CD4-positive, alpha-beta T cell (primary cell): Measurements from ENCODE around the gene PIGZ. TPM values are rescaled to one million over a fixed set of nuclear protein-coding genes. Genes with fewer than 3 reads are reported as not detected.

Experiments used
- ATAC-seq: fragments of 200-7000 bp; cut with Tn5 transposase; one replicate; pipeline ENCODE4 v1.10.0; 2022; ENCODE audit warnings: mild to moderate bottlenecking; ENCODE audit not compliant: poor library complexity
- CTCF ChIA-PET: fragments of 350-600 bp; sonication (Branson Sonifier 250); formaldehyde crosslinking; loops from one replicate; lab custom pipeline; 2021; ENCODE audit warnings: antibody characterized with exemption, inconsistent platforms; lab: Charles Lee
- POLR2A ChIA-PET: fragments of 350-600 bp; sonication (Branson Sonifier 250); formaldehyde crosslinking; loops from one replicate; lab custom pipeline; 2021; ENCODE audit warnings: antibody characterized with exemption, inconsistent platforms; lab: Charles Lee
- DNase-seq, 14 experiments: peaks; one replicate each; pipeline ENCODE4 v3.0.0-alpha.2; 2013 to 2020; ENCODE audit warnings: mixed read lengths in 2 of 14
- H3K27ac ChIP-seq, 2 donors: one replicate each; pipeline versions ENCODE4 v1.5.1 to v1.7.0; 2013; ENCODE audit warnings: low read length in 2 of 2, low read depth in 1 of 2, mild to moderate bottlenecking in 1 of 2
- H3K27me3 ChIP-seq, 2 experiments: 1 replicate in 1 of 2; 2 replicates in 1 of 2; pipeline versions ENCODE4 v1.6.1 to v1.7.0; 2013; ENCODE audit warnings: low read length in 2 of 2, control low read depth in 1 of 2, mild to moderate bottlenecking in 1 of 2, moderate library complexity in 1 of 2; ENCODE audit not compliant: insufficient read depth in 2 of 2, control insufficient read depth in 1 of 2
- H3K36me3 ChIP-seq: one replicate; pipeline ENCODE4 v1.6.1; 2013; ENCODE audit warnings: low read length, control low read depth; ENCODE audit not compliant: insufficient read depth
- H3K4me1 ChIP-seq: one replicate; pipeline ENCODE4 v1.6.1; 2013; ENCODE audit warnings: low read length, control low read depth; ENCODE audit not compliant: insufficient read depth
- H3K4me3 ChIP-seq: one replicate; pipeline ENCODE4 v1.5.1; 2013; ENCODE audit warnings: mild to moderate bottlenecking, low read length, moderate library complexity
- H3K9me3 ChIP-seq, 2 experiments: 1 replicate in 1 of 2; 2 replicates in 1 of 2; pipeline versions ENCODE4 v1.6.1 to v1.7.0; 2013; ENCODE audit warnings: low read length in 2 of 2, mild to moderate bottlenecking in 2 of 2, control low read depth in 1 of 2, moderate library complexity in 1 of 2; ENCODE audit not compliant: control insufficient read depth in 1 of 2, insufficient read depth in 1 of 2
- H3K27ac Mint-ChIP-seq: one replicate; pipeline ENCODE4 v1.8.0; 2020; ENCODE audit warnings: mixed read lengths
- H3K27me3 Mint-ChIP-seq: one replicate; pipeline ENCODE4 v1.8.0; 2021; ENCODE audit warnings: mixed read lengths
- H3K36me3 Mint-ChIP-seq: one replicate; pipeline ENCODE4 v1.8.0; 2021; ENCODE audit warnings: low read depth, mixed read lengths
- H3K4me1 Mint-ChIP-seq: one replicate; pipeline ENCODE4 v1.8.0; 2021; ENCODE audit warnings: low read depth, mixed read lengths
- H3K4me3 Mint-ChIP-seq: one replicate; pipeline ENCODE4 v1.8.0; 2020; ENCODE audit warnings: mild to moderate bottlenecking, mixed read lengths
- H3K9me3 Mint-ChIP-seq: one replicate; pipeline ENCODE4 v1.8.0; 2020; ENCODE audit warnings: mixed read lengths
- intact Hi-C, 2 experiments: fragments of 100-400 bp; cut with DNase I in 1 of 2; cut with micrococcal nuclease in 1 of 2; formaldehyde crosslinking; loops; one replicate each; pipeline versions ENCODE4 v1.15.1 to v1.9.0; 2023 to 2025; cut with DNase I, micrococcal nuclease
- total RNA-seq, 174 experiments: library from RNA in 2 of 174; stranded (reverse) in 2 of 174; gene quantifications; one replicate each; pipeline ENCODE4 v1.2.3 and lab custom pipeline; 2021 to 2026
- TF ChIP-seq, protein P1 (sequence below): fragments of 200-600 bp; IDR thresholded peaks from one replicate; pipeline ENCODE4 v1.8.0; 2022; ENCODE audit warnings: antibody characterized with exemption, mild to moderate bottlenecking

Gene PIGZ
- total RNA-seq, 2 experiments from 2014 or later = 0.33 to 0.61 TPM

DNA sequence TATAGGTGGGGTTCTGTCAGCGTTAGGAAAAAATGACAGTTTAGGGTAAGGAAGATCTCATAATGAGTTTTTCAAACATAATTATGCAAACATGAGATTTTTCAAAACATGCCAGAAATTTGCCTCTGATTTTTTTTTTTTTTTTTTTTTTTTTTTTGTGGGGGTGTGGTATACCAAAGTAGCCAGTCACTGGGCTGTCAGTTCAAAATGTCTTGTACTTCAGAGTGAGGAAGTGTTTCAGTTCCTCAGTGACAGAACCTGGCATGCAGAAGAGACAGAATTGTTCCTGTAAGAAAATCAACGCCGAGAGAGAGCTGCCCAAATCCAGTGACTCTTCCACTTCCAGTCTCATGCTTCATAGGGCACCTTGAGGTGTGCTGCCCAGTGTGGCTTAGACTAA lies 36.0 kb downstream of the PIGZ start:
- POLR2A ChIA-PET = interaction anchor here (1.8 kb wide), 1 partner anchor 8 kb away, joined by 4 read pairs; no protein-coding TSS in a partner anchor
- DNase-seq (no peak), ATAC-seq (no peak)
- Histone ChIP-seq H3K27ac (no peak overlapping the region), H3K4me3 (no peak overlapping the region), H3K27me3 (no peaks in the 10 kb centered on the region), H3K4me1 (no peaks in the 10 kb centered on the region), H3K36me3 (peaks cover 75% of the 10 kb centered on the region), H3K9me3 (no peaks in the 10 kb centered on the region)
- TF ChIP-seq, protein P1, sequence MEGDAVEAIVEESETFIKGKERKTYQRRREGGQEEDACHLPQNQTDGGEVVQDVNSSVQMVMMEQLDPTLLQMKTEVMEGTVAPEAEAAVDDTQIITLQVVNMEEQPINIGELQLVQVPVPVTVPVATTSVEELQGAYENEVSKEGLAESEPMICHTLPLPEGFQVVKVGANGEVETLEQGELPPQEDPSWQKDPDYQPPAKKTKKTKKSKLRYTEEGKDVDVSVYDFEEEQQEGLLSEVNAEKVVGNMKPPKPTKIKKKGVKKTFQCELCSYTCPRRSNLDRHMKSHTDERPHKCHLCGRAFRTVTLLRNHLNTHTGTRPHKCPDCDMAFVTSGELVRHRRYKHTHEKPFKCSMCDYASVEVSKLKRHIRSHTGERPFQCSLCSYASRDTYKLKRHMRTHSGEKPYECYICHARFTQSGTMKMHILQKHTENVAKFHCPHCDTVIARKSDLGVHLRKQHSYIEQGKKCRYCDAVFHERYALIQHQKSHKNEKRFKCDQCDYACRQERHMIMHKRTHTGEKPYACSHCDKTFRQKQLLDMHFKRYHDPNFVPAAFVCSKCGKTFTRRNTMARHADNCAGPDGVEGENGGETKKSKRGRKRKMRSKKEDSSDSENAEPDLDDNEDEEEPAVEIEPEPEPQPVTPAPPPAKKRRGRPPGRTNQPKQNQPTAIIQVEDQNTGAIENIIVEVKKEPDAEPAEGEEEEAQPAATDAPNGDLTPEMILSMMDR = no peak
- CTCF ChIA-PET = interaction anchor here (0.7 kb wide), 1 partner anchor 303 kb away, joined by 3 read pairs; no protein-coding TSS in a partner anchor
- Mint-ChIP-seq H3K4me3 (no peak overlapping the region), H3K27me3 (no peaks in the 10 kb centered on the region), H3K36me3 (peaks cover 96% of the 10 kb centered on the region), H3K9me3 (no peaks in the 10 kb centered on the region), H3K4me1 (no peaks in the 10 kb centered on the region), H3K27ac (no peak overlapping the region)
- intact Hi-C loops = no loop called here

DNA sequence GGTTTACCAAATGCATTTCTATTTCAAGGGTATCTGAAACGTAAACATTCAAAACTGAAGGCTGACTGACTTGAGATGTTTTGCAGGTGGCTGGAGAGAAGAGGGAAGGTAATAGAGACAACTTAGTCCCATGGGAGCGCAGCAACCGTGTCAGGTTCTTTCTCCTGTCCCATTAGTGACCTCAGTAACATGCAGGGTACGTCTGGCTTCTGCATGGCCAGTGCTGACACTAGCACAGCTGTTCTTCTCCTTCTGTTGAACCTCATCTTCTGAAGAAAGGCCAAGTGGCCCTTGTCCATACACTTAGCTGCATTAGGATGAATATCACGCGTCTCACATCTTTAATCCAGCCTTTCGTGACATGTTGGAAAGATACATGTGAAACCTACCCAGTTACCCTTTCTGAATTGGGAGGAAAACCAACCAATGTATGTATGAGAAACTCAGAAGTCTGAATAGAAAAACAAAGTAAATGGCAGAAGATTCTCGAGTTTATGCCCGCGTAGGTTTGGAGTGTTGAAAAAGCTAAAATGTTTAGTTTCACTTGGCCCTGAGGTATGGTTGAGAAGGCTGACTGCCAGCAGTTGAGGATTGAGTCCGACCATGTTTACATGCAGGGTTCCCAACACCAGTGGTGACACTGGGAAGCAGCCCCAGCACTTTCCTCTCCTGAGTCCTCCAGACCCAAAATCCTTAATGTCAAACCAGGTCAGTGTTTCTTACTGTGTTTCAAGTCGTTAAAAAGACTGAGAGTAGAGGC lies 36.6 kb downstream of the PIGZ start:
- ChIA-PET CTCF (interaction anchor here (0.7 kb wide), 2 partner anchors 304 to 974 kb away, joined by 3 read pairs; no protein-coding TSS in a partner anchor), POLR2A (interaction anchor here (1.8 kb wide), 1 partner anchor 9 kb away, joined by 4 read pairs; no protein-coding TSS in a partner anchor)
- H3K36me3 ChIP-seq = peaks cover 69% of the 10 kb centered on the region
- H3K36me3 Mint-ChIP-seq = peaks cover 95% of the 10 kb centered on the region
- no peak for DNase-seq
- H3K4me1 ChIP-seq = no peaks in the 10 kb centered on the region
- no peak overlapping the region for H3K4me3 ChIP-seq
- no peak overlapping the region for H3K4me3 Mint-ChIP-seq
- no peaks in the 10 kb centered on the region for H3K27me3 Mint-ChIP-seq
- no peaks in the 10 kb centered on the region for H3K27me3 ChIP-seq
- TF ChIP-seq, protein P1 = no peak
- H3K4me1 Mint-ChIP-seq = no peaks in the 10 kb centered on the region
- ATAC-seq = no peak
- H3K27ac ChIP-seq = no peak overlapping the region
- intact Hi-C loops = no loop called here
- no peak overlapping the region for H3K27ac Mint-ChIP-seq
- H3K9me3 Mint-ChIP-seq = no peaks in the 10 kb centered on the region
- no peaks in the 10 kb centered on the region for H3K9me3 ChIP-seq

DNA sequence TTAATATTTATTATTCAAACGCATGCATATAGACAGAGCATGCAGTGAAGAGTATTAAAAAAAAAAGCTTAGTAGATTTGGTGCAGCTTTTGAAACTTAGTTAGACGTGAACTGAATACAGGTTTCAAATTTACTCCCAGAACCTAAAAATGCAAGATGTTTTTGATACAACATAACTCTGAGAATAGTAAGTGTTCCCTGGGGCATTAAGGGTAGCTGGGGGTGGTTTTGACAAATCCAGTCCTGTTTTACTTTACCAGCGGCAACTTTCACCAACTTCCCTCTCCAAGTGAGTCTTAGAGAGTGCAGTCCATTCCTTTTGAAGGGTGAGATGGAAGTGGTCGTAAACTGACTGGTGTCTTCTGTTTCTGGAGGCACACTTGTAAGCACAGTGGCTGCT lies 37.5 kb downstream of the PIGZ start:
- DNase-seq (no peak), ATAC-seq (no peak)
- Mint-ChIP-seq H3K36me3 (peaks cover 87% of the 10 kb centered on the region), H3K27me3 (no peaks in the 10 kb centered on the region), H3K27ac (no peak overlapping the region), H3K9me3 (no peaks in the 10 kb centered on the region), H3K4me1 (no peaks in the 10 kb centered on the region), H3K4me3 (no peak overlapping the region)
- Histone ChIP-seq H3K36me3 (peaks cover 60% of the 10 kb centered on the region), H3K4me1 (no peaks in the 10 kb centered on the region), H3K27ac (no peak overlapping the region), H3K4me3 (no peak overlapping the region), H3K27me3 (no peaks in the 10 kb centered on the region), H3K9me3 (no peaks in the 10 kb centered on the region)
- intact Hi-C loops = no loop called here
- ChIA-PET POLR2A (interaction anchor here (1.0 kb wide), 1 partner anchor 11 kb away, joined by 3 read pairs; the partner anchor contains the start of gene NCBP2), CTCF (interaction anchor here (0.7 to 1.2 kb wide), 2 partner anchors 11 to 975 kb away, joined by 3 to 4 read pairs; partner anchors contain the start of gene NCBP2)
- TF ChIP-seq, protein P1 = no peak
